HS-27A (cell line): ENCODE results near the gene PRSS33.

ENCODE experiments used
- DNase-seq: peaks from one replicate; pipeline ENCODE4 v3.0.0-alpha.2; 2012; ENCODE audit warnings: low read depth, missing footprints

The PRSS33 gene

DNA sequence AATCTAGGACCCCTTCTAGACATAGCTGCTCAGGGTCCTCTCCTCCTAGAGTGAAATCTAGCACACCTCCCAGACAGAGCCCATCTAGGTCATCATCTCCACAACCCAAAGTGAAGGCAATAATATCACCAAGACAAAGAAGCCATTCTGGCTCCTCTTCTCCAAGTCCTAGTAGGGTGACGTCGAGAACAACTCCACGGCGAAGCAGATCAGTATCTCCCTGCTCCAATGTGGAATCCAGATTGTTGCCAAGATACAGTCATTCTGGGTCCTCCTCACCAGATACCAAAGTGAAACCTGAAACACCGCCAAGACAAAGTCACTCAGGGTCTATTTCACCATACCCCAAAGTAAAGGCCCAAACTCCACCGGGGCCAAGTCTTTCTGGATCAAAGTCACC is 24.2 kb downstream of the PRSS33 start:
- DNase-seq: no peak

GRCh38 chr16:2762711-2763110 is 24.6 kb downstream of the PRSS33 start:
- DNase-seq: no peak

DNA sequence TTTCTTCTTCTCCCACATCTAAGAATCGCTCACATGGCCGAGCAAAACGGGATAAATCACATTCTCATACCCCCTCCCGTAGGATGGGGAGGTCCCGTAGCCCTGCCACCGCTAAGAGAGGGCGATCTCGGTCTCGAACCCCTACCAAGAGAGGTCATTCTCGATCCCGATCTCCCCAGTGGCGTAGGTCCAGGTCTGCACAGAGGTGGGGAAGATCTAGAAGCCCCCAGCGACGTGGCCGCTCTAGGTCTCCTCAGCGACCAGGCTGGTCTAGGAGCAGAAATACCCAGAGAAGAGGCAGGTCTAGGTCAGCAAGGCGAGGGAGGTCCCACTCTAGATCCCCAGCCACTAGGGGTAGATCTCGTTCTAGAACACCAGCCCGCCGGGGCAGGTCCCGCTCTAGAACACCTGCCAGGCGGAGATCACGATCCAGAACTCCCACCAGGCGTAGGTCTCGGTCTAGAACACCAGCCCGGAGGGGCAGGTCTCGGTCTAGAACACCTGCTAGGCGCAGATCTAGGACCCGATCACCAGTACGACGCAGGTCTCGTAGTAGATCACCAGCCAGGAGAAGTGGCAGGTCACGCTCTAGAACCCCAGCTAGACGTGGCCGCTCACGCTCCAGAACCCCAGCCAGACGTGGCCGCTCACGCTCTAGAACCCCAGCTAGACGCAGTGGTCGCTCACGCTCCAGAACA is 25.3 kb downstream of the PRSS33 start:
- DNase-seq: no peak

GRCh38 chr16:2761472-2761871 is 25.9 kb downstream of the PRSS33 start:
- no peak for DNase-seq

GRCh38 chr16:2757344-2757743 is 30.0 kb downstream of the PRSS33 start:
- no peak for DNase-seq

DNA sequence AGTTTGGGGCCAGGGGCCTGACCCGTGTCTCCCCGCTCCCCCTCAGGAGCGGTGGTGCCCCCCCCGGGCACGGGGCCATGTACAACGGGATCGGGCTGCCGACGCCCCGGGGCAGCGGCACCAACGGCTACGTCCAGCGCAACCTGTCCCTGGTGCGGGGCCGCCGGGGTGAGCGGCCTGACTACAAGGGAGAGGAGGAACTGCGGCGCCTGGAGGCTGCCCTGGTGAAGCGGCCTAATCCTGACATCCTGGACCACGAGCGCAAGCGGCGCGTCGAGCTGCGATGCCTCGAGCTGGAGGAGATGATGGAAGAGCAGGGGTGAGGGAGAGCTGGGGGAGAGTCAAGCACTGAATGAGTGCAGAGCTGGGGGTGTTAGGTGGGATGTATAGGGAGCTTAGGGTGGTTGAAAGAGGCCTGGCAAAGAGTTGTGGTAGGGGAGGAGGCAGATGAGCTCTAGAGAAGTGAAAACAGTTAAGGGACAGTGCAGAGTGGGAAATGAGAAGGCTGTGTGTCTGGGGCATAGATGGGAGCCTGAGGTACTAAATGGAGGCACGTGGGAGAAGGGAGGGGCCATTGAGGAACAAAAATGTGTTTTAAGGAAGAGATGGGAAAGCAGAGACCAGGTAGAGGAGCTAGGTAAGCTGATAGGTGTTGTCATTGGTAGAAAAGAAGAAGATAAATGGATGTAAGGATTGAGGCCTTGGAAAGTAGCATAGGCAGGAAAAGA is 30.9 kb downstream of the PRSS33 start:
- DNase-seq: no peak

DNA sequence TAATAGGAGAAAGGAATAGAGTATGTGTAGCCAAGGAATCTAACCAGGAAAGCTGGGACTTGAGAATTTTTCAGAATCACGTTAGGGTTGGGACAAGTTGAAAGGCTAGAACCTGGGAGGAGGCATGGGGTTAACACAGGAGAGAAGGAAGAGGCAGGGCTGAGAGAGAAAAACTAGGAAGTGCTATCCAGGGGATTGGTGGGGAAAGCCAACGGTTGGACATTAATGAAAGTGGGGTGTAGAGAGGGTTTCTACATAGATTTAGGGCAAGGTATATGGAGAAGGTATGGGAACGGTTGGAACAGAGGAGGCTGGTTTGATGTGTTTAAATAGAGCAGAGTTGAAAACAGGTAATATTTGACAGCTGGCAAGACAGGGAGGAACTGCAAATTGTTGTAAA is 32.2 kb downstream of the PRSS33 start:
- DNase-seq: no peak

GRCh38 chr16:2753733-2754020 is 33.7 kb downstream of the PRSS33 start:
- DNase-seq: no peak

- DNase-seq: no peak
Measured at GRCh38 chr16:2752850-2753732, 34.3 kb downstream of the PRSS33 start.

- DNase-seq: peak; percentile 91
Measured at GRCh38 chr16:2752035-2752849, 35.1 kb downstream of the PRSS33 start, which contains the start of gene SRRM2. Gene SRRM2 (plus strand): TSS chr16:2752638. CDS start chr16:2756365, 3,727 bp downstream.

DNA sequence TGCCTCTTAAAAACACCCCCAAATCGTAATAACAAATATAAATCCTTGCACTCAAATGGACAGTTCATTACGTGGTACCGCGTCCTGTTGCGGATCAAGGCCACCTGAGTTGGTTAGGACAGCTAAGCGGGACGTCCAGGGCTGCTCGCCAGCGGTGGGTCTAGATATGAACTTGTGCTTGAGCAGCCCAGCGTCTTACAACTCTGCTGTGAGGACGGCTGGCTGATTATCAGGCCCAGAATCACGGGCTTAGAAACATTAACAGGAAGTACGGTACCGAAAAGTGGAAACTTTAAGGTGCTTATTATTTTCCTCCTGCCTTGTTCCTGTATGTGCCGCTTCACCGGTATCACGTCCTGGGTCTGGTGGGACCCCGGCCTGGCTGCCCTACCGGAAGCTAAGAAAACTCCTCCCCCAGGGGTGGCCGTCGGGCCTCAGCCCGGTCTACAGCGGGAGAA is 35.8 kb downstream of the PRSS33 start:
- no peak for DNase-seq

- no peak for DNase-seq
Measured at GRCh38 chr16:2749936-2750335, 37.4 kb downstream of the PRSS33 start.

DNA sequence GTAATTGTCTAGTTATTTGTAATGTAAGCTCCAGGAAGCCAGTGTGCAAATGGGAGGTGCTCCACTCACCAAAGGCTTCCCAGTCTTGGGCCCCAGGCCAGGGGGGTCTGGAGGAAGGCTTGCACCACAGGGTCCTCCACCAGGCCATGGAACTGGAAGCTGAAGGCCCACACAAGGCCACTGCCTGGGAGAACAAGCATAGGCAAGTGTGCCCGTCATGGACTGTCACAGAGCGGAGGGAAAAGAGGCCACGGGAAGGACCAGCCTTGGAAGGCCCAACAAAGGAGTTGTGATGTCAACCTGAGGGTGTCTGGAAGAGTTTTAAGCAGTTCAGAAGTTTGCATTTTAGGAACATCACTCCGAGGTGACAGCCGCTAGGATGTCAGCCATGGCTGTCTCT is 37.9 kb downstream of the PRSS33 start:
- no peak for DNase-seq

DNA sequence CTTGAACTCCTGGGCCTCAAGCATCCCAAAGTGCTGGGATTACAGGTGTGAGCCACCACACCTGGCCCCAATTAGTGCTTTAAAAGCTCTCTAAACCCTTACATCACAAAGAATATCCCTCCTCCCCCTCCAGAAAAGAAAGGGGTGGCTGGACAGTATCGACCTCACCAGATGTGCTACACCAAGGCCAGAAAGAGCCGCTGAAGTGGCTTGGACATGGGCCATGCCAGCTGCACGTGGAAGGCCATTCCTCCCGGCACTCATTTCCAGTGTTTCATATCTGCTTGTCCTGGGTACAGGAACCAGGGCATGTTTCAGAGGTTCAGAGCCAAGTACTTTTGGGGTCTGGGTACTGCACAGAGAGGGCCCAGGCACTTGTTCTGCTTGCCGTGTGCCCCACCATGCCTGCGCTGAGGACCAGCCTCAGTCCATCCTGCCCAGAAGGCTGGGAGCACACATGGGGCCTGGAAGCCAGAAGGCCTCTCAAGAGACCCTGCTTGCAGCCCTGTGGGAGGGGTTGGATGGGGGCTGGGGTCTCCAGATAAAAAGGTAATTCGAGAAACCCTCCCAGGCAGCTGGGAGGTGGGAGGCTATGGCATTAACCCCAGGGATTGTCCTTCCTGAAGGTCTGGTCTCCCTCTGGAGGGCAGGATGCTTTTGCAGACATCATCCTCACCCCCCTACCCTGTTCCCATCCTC is 38.5 kb downstream of the PRSS33 start:
- DNase-seq: no peak

- DNase-seq: no peak
Measured at GRCh38 chr16:2745961-2746360, 41.4 kb downstream of the PRSS33 start.

DNA sequence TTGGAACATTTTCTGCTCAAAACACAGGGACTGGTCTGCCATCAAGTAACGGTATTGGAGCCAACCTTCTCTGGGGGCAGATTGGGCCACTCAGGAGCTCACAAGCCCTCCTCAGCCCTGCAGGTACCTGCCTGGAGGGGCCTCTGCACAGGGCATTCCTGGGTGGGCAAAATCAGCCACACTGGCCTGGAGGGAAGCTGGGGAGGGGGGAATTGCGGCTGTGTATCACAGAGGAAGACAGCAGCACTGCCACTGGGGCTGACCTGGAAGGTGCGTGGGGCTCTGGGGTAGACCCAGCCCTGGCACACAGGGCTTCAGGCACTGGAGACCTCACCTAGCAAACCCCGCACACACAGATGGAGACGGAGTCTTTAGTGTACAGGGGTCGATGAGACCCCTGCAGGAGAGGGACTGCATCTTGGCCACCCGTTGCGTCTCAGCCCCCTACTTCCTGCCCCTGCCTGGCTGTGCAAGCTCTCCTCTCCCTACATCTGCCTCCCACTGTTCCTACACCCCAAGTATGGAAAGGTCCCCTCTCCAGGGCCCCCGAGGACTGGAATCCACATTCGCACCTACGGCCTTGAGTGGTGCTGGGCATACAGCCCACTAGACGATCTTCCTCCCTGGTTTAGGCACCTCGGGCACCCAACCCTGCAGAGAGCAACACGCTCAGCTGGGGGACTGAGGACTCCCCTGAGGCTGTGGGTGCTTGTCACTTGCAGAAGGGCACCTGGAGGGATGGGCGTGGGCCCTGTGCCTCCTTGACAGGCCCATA is 42.1 kb downstream of the PRSS33 start:
- DNase-seq: no peak

GRCh38 chr16:2744711-2745110 is 42.6 kb downstream of the PRSS33 start:
- DNase-seq: no peak

- DNase-seq: no peak
Measured at GRCh38 chr16:2743007-2743810, 44.2 kb downstream of the PRSS33 start.

DNA sequence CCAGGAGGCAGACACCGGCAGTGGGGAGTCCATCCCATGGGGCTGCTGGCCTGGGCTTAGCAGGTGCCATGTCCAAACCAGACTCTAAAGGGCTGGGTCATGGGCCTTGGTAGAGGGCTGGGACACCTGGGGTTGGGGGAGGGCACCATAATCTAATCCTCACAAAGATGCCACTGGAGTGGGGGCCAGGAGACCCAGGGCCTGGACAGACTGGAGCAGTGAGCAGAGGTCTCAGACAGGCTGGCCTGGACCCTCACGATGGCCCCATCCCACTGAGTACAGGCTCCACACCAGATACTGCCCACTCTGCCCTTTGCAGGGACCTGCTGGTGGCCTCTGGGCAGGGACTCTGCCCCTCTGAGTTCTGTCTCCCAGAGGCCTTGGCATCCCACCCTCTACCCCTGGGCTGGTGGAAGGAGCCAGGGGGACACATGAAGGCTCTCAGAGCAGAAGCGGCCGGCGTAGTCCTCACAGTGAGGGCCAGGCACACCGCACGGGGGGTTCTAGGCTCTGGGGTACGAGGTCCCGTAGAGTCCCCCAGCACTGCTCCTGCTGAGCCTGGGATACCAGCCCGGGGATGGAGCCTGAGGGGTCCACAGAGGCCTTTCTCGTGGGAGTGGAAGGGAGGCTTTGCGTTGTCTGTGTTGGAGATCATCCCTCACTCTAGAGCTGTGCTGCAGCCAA is 44.9 kb downstream of the PRSS33 start:
- no peak for DNase-seq
